ENCODE measurements around the gene CLEC10A. TPM values are rescaled to one million over a fixed set of nuclear protein-coding genes. Genes with fewer than 3 reads are reported as not detected.
"Not testable (repeated sequence)": the region's sequence is repeated elsewhere in the genome, so short reads cannot be mapped to it uniquely, and the experiment has no call there.

CLEC10A gene
- total RNA-seq, 2 donors from 2014 or later: 0.96 to 9.7 TPM

DNA sequence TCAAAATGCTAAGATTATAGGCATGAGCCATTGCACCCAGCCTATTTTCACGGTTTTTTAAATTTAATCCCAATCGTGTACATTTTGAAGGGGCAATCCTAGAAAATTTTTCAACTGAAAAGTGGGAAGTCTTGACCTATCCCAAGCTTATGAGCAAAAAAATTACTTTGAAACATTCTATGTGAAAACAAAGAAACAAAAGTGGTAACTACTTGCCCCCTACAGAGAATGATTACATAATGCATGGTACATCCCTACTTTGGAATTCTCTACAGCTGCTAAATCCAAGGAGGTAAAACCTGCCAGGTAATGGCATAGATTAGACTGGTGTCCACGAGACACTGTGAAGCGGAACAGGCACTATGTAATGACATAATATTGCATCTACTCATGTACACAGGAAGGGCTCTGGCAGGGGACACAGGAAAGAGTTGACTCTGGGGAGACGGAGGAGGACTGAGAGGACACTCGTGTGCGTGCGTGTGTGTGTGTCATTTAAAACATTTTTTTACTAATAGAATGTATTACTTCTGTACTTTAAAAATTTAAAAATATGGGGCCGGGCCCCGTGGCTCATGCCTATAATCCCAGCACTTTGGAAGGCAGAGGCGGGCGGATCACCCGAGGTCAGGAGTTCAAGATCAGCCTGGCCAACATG lies 18.9 kb upstream of the CLEC10A start:
- no peak for TF ChIP-seq CTCF (IDR thresholded peaks at IDR 0.05)
- Histone ChIP-seq H3K4me3 (no peak overlapping the region), H3K4me1 (no peaks in the 10 kb centered on the region), H3K9ac (ENCODE audit: low read depth in 2 of 2, low read length in 2 of 2) (no peak overlapping the region), H3K27me3 (no peaks in the 10 kb centered on the region), H3K36me3 (no peaks in the 10 kb centered on the region), H3K9me3 (no peaks in the 10 kb centered on the region), H3K27ac (no peak overlapping the region)
- intact Hi-C loops (cut with DNase I): no loop called here
- no peak for DNase-seq

GRCh38 chr17:7097940-7098339 lies 17.9 kb upstream of the CLEC10A start:
- Histone ChIP-seq H3K9ac (ENCODE audit: low read depth in 2 of 2, low read length in 2 of 2) (no peak overlapping the region), H3K4me3 (no peak overlapping the region), H3K4me1 (no peaks in the 10 kb centered on the region), H3K36me3 (no peaks in the 10 kb centered on the region), H3K27ac (no peak overlapping the region), H3K27me3 (no peaks in the 10 kb centered on the region), H3K9me3 (no peaks in the 10 kb centered on the region)
- no peak for DNase-seq
- TF ChIP-seq CTCF (IDR thresholded peaks at IDR 0.05): no peak
- intact Hi-C loops (cut with DNase I): no loop called here

- H3K27ac ChIP-seq: no peak overlapping the region
- H3K9me3 ChIP-seq: no peaks in the 10 kb centered on the region
- H3K4me1 ChIP-seq: no peaks in the 10 kb centered on the region
- H3K4me3 ChIP-seq: no peak overlapping the region
- TF ChIP-seq CTCF (IDR thresholded peaks at IDR 0.05): no peak
- intact Hi-C loops (cut with DNase I): no loop called here
- no peak overlapping the region for H3K9ac ChIP-seq (ENCODE audit: low read depth in 2 of 2, low read length in 2 of 2)
- no peaks in the 10 kb centered on the region for H3K27me3 ChIP-seq
- DNase-seq: no peak
- H3K36me3 ChIP-seq: no peaks in the 10 kb centered on the region
Observed at GRCh38 chr17:7095625-7096024, 15.6 kb upstream of the CLEC10A start.

DNA sequence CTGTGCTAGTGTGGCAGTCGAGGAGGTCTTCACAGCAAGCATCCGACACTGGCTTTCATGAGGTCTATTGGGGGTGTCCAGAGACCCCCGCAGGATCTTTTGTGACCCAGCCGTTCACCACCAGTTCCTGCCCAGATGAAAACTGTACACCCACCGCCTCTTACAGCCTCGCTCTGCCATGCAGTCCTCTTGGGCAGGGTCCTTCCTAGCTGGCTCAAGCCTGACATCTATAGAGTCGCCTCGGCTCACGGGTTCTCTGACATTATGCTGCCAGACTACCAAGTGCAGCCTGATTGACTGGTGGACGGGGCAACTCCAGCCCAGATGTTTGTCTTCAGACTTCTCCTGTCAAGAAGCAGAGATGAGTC lies 14.6 kb upstream of the CLEC10A start:
- Histone ChIP-seq H3K9me3 (no peaks in the 10 kb centered on the region), H3K9ac (ENCODE audit: low read depth in 2 of 2, low read length in 2 of 2) (no peak overlapping the region), H3K27me3 (no peaks in the 10 kb centered on the region), H3K4me1 (no peaks in the 10 kb centered on the region), H3K4me3 (no peak overlapping the region), H3K27ac (no peak overlapping the region), H3K36me3 (no peaks in the 10 kb centered on the region)
- TF ChIP-seq CTCF (IDR thresholded peaks at IDR 0.05): no peak
- no peak for DNase-seq
- intact Hi-C loops (cut with DNase I): no loop called here

DNA sequence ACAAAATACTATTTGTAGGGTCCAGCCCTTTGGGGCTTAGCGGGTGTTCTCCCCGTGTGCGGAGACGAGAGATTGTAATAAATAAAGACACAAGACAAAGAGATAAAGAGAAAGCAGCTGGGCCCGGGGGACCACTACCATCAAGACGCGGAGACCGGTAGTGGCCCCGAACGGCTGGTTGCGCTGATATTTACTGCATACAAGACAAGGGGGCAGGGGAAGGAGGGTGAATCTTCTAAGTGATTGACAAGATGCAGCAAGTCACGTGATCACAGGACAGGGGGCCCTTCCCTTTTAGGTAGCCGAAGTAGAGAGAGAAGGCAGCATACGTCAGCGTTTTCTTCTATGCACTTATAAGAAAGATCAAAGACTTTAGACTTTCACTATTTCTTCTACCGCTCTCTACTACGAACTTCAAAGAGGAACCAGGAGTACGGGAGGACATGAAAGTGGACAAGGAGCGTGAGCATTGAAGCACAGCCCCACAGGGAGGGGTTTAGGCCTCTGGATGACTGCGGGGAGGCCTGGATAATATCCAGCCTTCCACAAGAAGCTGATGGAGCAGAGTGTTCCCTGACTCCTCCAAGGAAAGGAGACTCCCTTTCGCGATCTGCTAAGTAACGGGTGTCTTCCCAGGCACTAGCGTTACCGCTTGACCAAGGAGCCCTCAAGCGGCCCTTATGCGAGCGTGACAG lies 11.4 kb upstream of the CLEC10A start:
- H3K9ac ChIP-seq (ENCODE audit: low read depth in 2 of 2, low read length in 2 of 2); H3K36me3 ChIP-seq; intact Hi-C loops (cut with DNase I); H3K9me3 ChIP-seq; H3K27me3 ChIP-seq; H3K27ac ChIP-seq; H3K4me3 ChIP-seq; H3K4me1 ChIP-seq: not testable (repeated sequence)
- DNase-seq: peak; percentile 41

GRCh38 chr17:7089570-7089969 lies 9.5 kb upstream of the CLEC10A start:
- H3K9me3 ChIP-seq; H3K9ac ChIP-seq (ENCODE audit: low read depth in 2 of 2, low read length in 2 of 2); H3K4me1 ChIP-seq; intact Hi-C loops (cut with DNase I); H3K4me3 ChIP-seq; H3K27ac ChIP-seq; H3K27me3 ChIP-seq; H3K36me3 ChIP-seq; DNase-seq: not testable (repeated sequence)

- H3K27ac ChIP-seq; H3K9ac ChIP-seq (ENCODE audit: low read depth in 2 of 2, low read length in 2 of 2); H3K36me3 ChIP-seq; DNase-seq; intact Hi-C loops (cut with DNase I); H3K27me3 ChIP-seq; H3K4me3 ChIP-seq; H3K4me1 ChIP-seq; H3K9me3 ChIP-seq: not testable (repeated sequence)
Observed at GRCh38 chr17:7088442-7088841, 8.4 kb upstream of the CLEC10A start.
